ENCODE results near the gene LKAAEAR1.
A peak's percentile ranks its signal among the peaks of the same experiment; 100 is the strongest.

LKAAEAR1 gene

DNA sequence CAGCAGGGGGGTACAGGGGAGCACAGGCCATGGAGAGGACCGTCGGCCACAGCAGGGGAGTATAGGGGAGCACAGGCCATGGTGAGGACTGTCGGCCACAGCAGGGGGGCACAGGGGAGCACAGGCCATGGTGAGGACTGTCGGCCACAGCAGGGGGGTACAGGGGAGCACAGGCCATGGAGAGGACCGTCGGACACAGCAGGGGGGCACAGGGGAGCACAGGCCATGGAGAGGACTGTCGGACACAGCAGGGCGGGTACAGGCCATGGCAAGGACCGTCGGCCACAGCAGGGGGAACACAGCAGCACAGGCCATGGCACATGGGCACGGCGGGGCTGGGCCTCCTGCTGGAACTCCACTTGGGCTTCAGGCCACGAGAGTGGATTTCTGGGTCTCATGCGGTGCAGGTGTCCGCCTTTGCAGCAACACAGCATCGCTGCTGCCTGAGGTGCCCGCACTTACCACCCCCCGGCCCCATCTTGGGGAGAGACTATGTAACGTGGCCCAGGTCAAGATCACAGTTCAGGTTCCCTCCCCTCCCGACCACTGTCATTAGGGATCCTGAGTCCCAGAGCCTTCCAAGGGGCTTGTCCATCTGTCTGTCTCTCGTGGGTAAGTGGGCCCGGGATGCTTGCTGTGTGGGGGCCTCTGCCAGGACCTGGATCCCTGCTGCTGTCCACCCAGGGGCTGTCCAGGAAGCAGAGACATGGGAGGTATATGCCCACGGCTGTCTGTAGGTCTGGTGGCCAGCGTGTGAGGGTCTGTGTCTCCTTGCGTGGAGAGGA, 20.7 kb upstream of the LKAAEAR1 start:
- Histone ChIP-seq H3K36me3 (ENCODE audit: control insufficient read depth, insufficient read depth, low read length) (no peaks in the 10 kb centered on the region), H3K27me3 (ENCODE audit: control insufficient read depth, insufficient read depth, low read length) (no peaks in the 10 kb centered on the region), H3K4me3 (ENCODE audit: low read depth, low read length) (no peak overlapping the region), H3K4me2 (ENCODE audit: low read length) (no peak overlapping the region), H3K4me1 (peaks cover 26% of the 10 kb centered on the region), H2AFZ (no peak overlapping the region), H3K27ac (no peak overlapping the region), H3K79me2 (peaks cover 22% of the 10 kb centered on the region), H3K9ac (no peak overlapping the region), H3K9me3 (ENCODE audit: control insufficient read depth, low read length) (no peaks in the 10 kb centered on the region)
- no peak for TF ChIP-seq CTCF (IDR thresholded peaks at IDR 0.05)

GRCh38 chr20:64103871-64104666, 19.9 kb upstream of the LKAAEAR1 start:
- Histone ChIP-seq H3K36me3 (ENCODE audit: control insufficient read depth, insufficient read depth, low read length) (no peaks in the 10 kb centered on the region), H3K4me1 (peaks cover 21% of the 10 kb centered on the region), H3K9ac (no peak overlapping the region), H3K4me3 (ENCODE audit: low read depth, low read length) (no peak overlapping the region), H3K27me3 (ENCODE audit: control insufficient read depth, insufficient read depth, low read length) (no peaks in the 10 kb centered on the region), H3K9me3 (ENCODE audit: control insufficient read depth, low read length) (no peaks in the 10 kb centered on the region), H3K27ac (peak overlapping the region; percentile 2), H3K4me2 (ENCODE audit: low read length) (no peak overlapping the region), H3K79me2 (peaks cover 22% of the 10 kb centered on the region), H2AFZ (no peak overlapping the region)
- no peak for TF ChIP-seq CTCF (IDR thresholded peaks at IDR 0.05)

DNA sequence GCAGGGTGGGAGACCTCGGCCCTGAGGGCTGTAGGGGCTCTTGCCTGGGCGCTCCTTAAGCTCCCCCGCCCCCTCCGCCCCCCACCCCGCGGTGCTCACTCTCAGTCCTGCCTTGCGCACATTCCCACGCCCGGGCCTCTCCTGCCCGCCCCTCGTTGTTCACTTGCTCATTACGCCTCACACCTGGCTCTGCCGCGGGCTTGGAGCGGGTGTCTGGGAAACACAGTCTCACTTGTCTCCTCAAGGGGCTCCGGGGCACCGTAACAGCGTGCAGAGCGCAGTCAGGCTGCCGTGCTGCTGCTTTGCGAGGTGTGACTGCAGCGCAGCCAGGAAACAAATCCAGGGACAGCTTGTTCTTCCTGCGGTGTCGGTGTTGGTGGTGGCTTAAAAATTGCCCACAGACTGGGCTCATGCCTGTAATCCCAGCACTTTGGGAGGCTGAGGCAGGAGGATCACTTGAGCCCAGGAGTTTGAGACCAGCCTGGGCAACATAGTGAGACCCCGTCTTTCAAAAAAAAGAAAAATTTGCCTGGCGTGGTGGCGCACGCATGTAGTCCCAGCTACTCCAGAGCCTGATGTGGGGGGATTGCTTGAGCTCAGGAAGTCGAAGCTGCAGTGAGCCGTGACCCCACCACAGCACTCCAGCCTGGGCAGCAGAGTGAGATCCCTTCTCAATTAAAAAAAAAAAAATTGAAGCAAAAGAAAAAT, 18.6 kb upstream of the LKAAEAR1 start:
- peaks cover 21% of the 10 kb centered on the region for H3K4me1 ChIP-seq
- H3K9me3 ChIP-seq (ENCODE audit: control insufficient read depth, low read length), result no peaks in the 10 kb centered on the region
- H3K4me2 ChIP-seq (ENCODE audit: low read length), result no peak overlapping the region
- H3K4me3 ChIP-seq (ENCODE audit: low read depth, low read length), result no peak overlapping the region
- no peaks in the 10 kb centered on the region for H3K27me3 ChIP-seq (ENCODE audit: control insufficient read depth, insufficient read depth, low read length)
- no peak overlapping the region for H3K9ac ChIP-seq
- peak overlapping the region; percentile 69 for H3K27ac ChIP-seq
- peaks cover 22% of the 10 kb centered on the region for H3K79me2 ChIP-seq
- H3K36me3 ChIP-seq (ENCODE audit: control insufficient read depth, insufficient read depth, low read length), result no peaks in the 10 kb centered on the region
- no peak for TF ChIP-seq CTCF (IDR thresholded peaks at IDR 0.05)
- peak overlapping the region; percentile 94 for H2AFZ ChIP-seq

DNA sequence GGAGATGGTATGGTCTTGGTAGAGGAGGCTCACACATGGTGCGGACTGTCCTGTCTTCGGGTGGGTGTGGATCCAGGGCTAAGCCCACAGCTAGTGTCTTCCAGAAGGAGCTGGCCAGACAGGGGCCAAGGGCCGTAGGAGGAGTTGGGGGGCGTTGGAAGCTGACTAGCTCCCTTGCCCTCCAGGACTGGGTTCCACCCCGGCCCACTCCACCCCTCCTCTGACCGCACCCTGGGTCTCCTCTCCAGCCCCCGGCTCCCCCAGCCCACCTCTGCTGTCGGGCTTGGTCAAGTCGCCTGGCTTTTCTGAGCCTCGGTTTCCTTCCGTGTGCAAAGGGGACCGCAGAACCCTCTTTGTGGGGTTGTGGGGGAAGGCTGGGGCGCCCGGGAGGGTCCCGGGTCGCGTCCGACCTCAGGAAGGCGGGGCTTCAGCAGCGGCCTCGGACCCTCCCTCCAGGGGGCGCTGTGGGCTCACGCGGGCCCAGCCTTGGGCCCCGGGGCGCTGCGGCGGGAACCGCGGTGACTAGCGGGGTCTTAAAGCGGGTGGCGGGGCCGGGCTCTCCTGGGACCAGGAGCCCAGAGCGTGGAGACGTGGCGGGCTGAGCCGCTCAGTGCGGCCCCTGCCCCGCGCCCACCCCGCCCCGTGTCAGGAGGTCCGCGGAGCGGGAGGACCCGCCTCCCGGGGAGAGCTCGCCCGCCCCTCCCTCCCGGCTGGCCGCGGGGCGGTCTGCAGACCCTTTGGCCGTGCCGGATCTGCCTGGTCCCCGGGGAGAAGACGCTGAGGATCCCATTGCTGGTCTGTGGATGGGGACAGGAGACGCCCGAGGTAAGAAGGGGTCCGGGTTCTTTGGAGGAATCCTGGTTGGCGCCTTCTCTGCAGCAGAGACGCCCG, 17.8 kb upstream of the LKAAEAR1 start:
- H3K4me3 ChIP-seq (ENCODE audit: low read depth, low read length), result no peak overlapping the region
- peak overlapping the region; percentile 53 for H3K4me2 ChIP-seq (ENCODE audit: low read length)
- H3K9me3 ChIP-seq (ENCODE audit: control insufficient read depth, low read length), result no peaks in the 10 kb centered on the region
- H3K4me1 ChIP-seq, result peaks cover 21% of the 10 kb centered on the region
- no peak overlapping the region for H3K9ac ChIP-seq
- H3K79me2 ChIP-seq, result peaks cover 22% of the 10 kb centered on the region
- peak; percentile 96 for TF ChIP-seq CTCF (IDR thresholded peaks at IDR 0.05)
- H3K27me3 ChIP-seq (ENCODE audit: control insufficient read depth, insufficient read depth, low read length), result no peaks in the 10 kb centered on the region
- H3K27ac ChIP-seq, result peak overlapping the region; percentile 69
- peak overlapping the region; percentile 94 for H2AFZ ChIP-seq
- H3K36me3 ChIP-seq (ENCODE audit: control insufficient read depth, insufficient read depth, low read length), result no peaks in the 10 kb centered on the region
